T-helper 1 cell treated with Interleukin-12 subunit alpha and Interleukin-12 subunit beta and Interleukin-4 antibody, amounts not matched to agents 30 μg/mL and 1 μg/mL, for 36 hours (primary cell): ENCODE results near the gene S1PR3.

Experiments
- H3K27ac Mint-ChIP-seq: one replicate; pipeline ENCODE4 v1.8.0; 2021; ENCODE audit warnings: mild to moderate bottlenecking, mixed read lengths
- H3K27me3 Mint-ChIP-seq: one replicate; pipeline ENCODE4 v1.8.0; 2021; ENCODE audit warnings: low read depth, mixed read lengths
- H3K36me3 Mint-ChIP-seq: one replicate; pipeline ENCODE4 v1.8.0; 2021; ENCODE audit warnings: low read depth, mixed read lengths
- H3K4me1 Mint-ChIP-seq: one replicate; pipeline ENCODE4 v1.8.0; 2021; ENCODE audit warnings: low read depth, mixed read lengths
- H3K4me3 Mint-ChIP-seq: one replicate; pipeline ENCODE4 v1.8.0; 2021; ENCODE audit warnings: mild to moderate bottlenecking, moderate library complexity, mixed read lengths
- H3K9me3 Mint-ChIP-seq: one replicate; pipeline ENCODE4 v1.8.0; 2021; ENCODE audit warnings: mixed read lengths

The S1PR3 gene

DNA sequence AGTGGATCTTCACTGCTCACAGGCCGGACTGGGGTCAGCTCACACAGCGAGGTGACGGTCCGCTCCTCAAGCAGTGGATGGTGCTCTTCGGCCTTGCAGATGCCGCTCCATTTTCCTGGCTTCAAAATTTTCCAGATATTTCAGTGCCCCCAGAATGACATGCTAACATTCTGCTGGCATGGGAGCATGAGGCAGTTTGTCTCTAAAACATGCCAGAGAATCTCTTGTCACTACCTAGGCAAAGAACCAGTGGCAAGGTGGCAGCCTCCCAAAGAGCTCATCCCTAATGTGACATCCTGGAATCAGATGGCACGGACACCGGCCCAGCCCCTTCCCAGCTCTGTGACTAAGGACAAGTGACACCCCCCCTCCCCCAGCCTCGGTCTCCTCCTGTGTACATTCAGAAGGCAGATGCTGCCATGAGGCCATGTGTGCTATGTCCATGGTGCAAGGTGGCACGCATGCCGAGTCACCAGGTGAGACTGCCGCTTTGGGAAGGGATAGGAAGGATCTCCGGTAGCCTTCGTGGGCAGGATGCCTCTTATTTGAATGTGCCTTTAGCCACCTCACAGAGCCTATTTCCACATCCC lies 2.7 kb downstream of the S1PR3 start:
- H3K27me3 Mint-ChIP-seq, result peaks cover 43% of the 10 kb centered on the region
- no peak overlapping the region for H3K27ac Mint-ChIP-seq
- H3K9me3 Mint-ChIP-seq, result no peaks in the 10 kb centered on the region
- H3K4me1 Mint-ChIP-seq, result peaks cover 9% of the 10 kb centered on the region
- no peak overlapping the region for H3K4me3 Mint-ChIP-seq
- no peaks in the 10 kb centered on the region for H3K36me3 Mint-ChIP-seq

DNA sequence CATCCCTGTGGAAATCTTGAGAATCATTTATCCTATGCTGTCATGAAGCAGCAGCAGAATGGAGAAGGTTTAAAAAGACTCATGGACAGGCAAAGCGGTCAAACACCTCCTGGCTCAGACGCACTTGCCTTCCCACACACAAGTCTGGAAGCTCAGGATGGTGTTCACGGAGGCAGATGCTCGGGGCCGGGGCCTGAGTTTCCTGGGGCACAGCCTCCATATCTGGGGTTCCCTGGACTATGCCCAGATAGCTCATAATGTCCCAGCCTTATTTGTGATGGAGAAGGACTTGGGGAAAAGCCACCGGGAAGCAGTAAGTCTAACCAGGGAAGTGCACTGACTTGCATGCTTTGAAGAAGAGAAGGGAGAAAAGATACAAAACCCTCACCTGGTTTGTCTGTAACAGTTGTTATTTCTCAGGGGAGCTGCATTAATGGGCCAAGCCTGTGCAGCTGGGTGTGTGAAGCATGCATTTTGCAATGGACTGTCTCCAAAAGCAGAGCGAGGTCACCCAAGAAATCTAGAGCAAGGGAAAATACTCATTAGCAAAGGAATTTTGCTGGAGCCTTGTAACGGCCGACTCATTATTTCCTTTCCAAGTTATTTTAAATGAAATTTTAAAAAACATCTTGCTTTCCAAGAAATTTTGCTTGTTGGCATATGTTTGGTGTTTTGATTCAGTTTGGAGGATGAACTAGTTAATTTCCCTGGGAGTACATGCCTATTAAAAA lies 3.4 kb downstream of the S1PR3 start:
- Mint-ChIP-seq H3K27ac (no peak overlapping the region), H3K36me3 (no peaks in the 10 kb centered on the region), H3K4me3 (no peak overlapping the region), H3K9me3 (no peaks in the 10 kb centered on the region), H3K27me3 (peaks cover 38% of the 10 kb centered on the region), H3K4me1 (peaks cover 3% of the 10 kb centered on the region)

DNA sequence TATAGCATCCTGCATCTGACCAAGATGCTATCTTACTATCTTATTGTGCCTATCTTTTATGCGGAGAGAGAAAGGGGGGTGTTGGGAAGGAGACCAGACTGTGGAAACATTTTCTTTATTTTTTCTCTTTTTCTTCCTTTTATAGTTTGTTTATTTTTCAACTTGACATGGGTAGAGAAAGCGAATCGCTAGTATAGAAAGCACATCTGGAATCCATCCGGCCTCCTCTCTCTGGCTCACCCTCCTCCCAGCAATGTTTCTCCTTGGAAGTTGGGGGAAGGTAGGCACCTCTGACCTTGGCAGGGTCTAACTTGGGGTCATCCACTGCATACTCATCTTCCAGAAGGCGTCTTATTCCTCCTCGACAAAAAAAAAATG lies 3.9 kb downstream of the S1PR3 start:
- Mint-ChIP-seq H3K9me3 (no peaks in the 10 kb centered on the region), H3K27ac (no peak overlapping the region), H3K4me3 (no peak overlapping the region), H3K27me3 (peaks cover 34% of the 10 kb centered on the region), H3K4me1 (no peaks in the 10 kb centered on the region), H3K36me3 (no peaks in the 10 kb centered on the region)

DNA sequence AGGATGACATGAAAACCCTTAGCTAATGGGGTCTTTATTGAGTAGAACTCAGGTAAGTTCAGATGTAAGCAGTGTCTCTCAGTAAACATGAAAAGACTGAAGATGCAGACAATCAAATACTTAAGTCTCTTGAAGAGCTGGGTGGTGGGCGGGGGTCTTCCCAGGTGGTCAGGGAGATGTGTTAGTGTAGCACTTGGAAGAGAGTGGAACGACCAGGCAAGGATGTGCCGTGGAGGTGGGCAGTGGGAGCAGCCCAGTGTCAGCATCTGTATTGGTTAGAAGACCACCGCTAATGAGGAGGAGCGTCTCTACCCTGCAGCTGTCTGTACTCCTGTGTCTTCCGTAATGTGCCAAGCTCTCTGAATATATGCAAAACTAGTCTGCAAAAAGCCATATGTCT lies 4.4 kb downstream of the S1PR3 start:
- Mint-ChIP-seq H3K4me1 (no peaks in the 10 kb centered on the region), H3K27ac (no peak overlapping the region), H3K4me3 (no peak overlapping the region), H3K9me3 (no peaks in the 10 kb centered on the region), H3K27me3 (peaks cover 29% of the 10 kb centered on the region), H3K36me3 (no peaks in the 10 kb centered on the region)

DNA sequence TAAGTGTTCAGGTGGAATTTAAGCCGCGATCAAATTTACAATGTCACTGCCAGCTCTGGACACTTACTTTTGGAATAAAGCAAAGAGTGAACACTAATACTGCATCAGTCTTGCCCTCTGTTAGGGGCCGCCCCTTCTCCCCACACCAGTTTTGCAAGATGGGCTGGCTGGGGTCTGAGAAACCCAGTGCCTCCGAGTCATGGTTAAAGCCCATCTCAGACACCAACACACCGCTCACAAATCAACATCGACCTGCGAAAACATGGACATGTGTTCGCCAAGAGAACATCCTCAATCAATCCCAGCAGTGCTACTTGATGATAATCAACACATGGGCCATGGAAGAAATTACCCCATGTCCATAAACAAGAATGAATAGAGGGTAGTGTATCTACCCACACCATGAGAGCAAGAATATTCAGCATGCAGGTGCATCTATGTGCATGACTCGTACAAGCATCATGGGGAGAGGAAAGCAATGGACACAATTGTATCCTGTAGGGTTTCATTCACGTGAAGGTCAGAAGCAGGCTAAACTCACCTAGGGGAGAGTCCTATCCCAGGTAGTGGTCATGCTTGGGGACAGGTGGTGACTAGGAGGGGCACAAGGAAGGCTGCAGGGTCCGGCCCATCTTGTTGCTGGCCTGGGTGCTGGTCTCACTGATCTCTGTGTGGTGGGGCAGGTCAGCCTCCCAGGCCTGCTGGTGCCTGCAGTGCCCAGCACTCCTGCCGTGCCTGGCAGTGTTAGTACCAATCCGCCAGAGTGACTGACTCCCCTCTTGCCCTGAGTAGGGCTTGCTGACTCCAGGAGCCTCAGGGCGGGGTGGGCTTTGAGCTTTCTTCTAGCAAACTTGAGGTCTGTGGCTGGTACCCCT lies 5.0 kb downstream of the S1PR3 start:
- Mint-ChIP-seq H3K27me3 (peaks cover 27% of the 10 kb centered on the region), H3K4me1 (no peaks in the 10 kb centered on the region), H3K36me3 (no peaks in the 10 kb centered on the region), H3K4me3 (no peak overlapping the region), H3K27ac (no peak overlapping the region), H3K9me3 (no peaks in the 10 kb centered on the region)

DNA sequence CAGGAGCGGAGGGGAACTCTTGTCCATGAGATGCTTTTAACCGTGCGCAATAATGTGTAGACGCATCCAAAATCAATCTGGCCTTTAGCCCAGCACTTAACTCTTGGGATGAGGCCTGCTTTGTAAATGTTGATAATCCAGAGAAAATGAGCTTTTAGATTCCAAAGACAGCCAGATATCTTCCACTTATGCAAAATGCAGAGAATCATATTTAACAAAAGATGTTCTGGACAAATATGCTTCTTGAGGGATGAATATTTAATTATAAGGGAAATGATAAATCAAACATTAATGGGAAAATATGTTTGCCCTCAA lies 5.6 kb downstream of the S1PR3 start:
- no peaks in the 10 kb centered on the region for H3K9me3 Mint-ChIP-seq
- no peak overlapping the region for H3K4me3 Mint-ChIP-seq
- H3K27me3 Mint-ChIP-seq, result peaks cover 26% of the 10 kb centered on the region
- no peak overlapping the region for H3K27ac Mint-ChIP-seq
- no peaks in the 10 kb centered on the region for H3K36me3 Mint-ChIP-seq
- no peaks in the 10 kb centered on the region for H3K4me1 Mint-ChIP-seq

DNA sequence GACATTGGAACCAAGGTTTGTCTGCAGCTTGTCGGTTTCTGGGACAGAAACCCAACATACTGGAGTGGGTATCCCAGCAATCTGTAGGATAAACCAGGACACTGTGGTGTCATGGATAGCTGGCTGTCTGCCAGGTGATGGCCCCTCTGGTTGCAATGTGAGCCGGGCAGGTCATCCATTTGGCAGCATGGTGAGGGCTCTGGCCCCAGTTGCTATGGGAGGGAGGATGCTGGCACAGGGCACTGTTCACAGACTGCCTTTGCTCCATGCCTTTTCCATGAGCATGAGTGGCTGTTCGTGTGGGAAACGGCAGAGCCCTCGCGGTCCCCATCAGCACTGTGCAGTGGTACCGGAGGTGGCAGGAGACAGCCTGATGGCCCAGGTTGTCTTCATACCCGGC lies 6.4 kb downstream of the S1PR3 start:
- Mint-ChIP-seq H3K27ac (no peak overlapping the region), H3K9me3 (no peaks in the 10 kb centered on the region), H3K27me3 (peaks cover 21% of the 10 kb centered on the region), H3K36me3 (no peaks in the 10 kb centered on the region), H3K4me1 (no peaks in the 10 kb centered on the region), H3K4me3 (no peak overlapping the region)

DNA sequence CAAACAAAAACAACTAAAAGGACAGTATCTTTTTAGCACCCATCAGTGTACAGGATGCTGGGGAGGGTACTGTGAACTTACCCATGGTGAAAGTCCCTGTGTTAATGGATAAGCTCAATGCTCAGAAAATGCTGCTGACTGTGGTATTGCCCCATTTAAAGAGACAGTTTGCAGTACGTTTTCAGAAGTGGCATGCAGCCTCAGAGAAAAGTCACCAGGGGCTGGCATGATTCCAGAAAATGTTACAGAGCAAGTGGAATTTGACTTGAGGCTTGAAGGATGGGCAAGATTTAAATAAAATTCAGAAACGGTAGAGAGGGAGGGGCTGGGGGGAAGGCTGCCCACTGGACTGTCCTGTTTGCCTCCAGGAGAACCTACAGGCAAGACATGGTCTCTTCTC lies 7.2 kb downstream of the S1PR3 start:
- Mint-ChIP-seq H3K4me1 (no peaks in the 10 kb centered on the region), H3K36me3 (no peaks in the 10 kb centered on the region), H3K9me3 (no peaks in the 10 kb centered on the region), H3K27me3 (peaks cover 14% of the 10 kb centered on the region), H3K4me3 (no peak overlapping the region), H3K27ac (no peak overlapping the region)

DNA sequence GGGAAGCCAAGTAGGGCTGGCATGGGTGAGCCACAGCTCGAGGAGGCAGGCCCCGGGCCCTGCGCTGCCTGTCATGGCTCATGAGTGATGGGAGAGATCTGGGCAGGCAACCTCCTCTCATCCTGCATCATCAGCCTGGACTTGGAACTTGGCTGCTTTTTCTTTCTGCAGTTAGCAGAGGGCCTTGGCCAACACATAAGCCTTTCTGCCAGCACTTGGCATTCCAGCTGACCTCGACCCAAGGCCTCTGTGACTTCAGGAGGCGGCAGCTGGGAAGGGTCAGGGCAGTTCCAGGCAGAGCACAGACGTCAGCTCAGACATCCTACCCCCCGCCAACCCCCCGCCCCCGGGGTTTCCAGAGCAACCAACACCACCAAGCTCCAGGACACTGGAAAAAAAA lies 7.6 kb downstream of the S1PR3 start:
- H3K27me3 Mint-ChIP-seq, result peaks cover 10% of the 10 kb centered on the region
- no peaks in the 10 kb centered on the region for H3K36me3 Mint-ChIP-seq
- no peaks in the 10 kb centered on the region for H3K9me3 Mint-ChIP-seq
- no peak overlapping the region for H3K27ac Mint-ChIP-seq
- no peaks in the 10 kb centered on the region for H3K4me1 Mint-ChIP-seq
- H3K4me3 Mint-ChIP-seq, result no peak overlapping the region

DNA sequence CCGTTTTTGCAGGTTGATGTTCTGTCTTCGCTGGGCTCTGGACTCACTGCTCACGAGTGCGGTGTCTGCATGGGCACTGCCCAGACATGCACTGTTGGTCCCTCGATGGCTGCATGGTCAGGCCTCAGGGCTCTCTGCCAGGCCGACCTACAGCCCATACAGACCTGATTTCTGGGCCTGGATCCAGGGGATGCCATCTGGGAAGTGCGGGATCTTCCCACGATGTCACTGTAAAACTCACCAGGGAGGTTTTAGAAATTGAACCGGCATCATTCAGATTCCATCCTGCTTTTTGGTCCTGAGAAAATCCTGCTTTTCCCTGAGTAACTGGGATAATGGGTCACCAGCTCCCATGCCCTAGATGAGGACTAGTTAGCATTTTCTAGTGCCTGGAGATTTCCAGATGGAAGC lies 9.1 kb downstream of the S1PR3 start:
- Mint-ChIP-seq H3K9me3 (no peaks in the 10 kb centered on the region), H3K4me3 (no peak overlapping the region), H3K27me3 (peaks cover 4% of the 10 kb centered on the region), H3K27ac (no peak overlapping the region), H3K4me1 (no peaks in the 10 kb centered on the region), H3K36me3 (no peaks in the 10 kb centered on the region)

DNA sequence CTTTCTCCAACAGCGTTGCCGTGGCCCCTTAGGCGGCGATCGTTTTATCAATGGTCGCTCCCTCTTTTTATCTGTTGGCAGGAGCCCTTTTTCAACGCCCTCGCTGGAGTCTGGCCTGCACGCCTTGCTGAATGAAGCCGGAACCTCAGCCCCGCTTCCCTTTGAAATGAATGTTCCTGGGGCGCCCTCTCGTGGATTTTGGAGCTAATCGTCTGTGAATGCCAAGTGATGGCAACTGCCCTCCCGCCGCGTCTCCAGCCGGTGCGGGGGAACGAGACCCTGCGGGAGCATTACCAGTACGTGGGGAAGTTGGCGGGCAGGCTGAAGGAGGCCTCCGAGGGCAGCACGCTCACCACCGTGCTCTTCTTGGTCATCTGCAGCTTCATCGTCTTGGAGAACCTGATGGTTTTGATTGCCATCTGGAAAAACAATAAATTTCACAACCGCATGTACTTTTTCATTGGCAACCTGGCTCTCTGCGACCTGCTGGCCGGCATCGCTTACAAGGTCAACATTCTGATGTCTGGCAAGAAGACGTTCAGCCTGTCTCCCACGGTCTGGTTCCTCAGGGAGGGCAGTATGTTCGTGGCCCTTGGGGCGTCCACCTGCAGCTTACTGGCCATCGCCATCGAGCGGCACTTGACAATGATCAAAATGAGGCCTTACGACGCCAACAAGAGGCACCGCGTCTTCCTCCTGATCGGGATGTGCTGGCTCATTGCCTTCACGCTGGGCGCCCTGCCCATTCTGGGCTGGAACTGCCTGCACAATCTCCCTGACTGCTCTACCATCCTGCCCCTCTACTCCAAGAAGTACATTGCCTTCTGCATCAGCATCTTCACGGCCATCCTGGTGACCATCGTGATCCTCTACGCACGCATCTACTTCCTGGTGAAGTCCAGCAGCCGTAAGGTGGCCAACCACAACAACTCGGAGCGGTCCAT lies 10.0 kb downstream of the S1PR3 start:
- H3K27ac Mint-ChIP-seq, result no peak overlapping the region
- no peaks in the 10 kb centered on the region for H3K4me1 Mint-ChIP-seq
- H3K27me3 Mint-ChIP-seq, result peaks cover 7% of the 10 kb centered on the region
- no peaks in the 10 kb centered on the region for H3K9me3 Mint-ChIP-seq
- no peak overlapping the region for H3K4me3 Mint-ChIP-seq
- H3K36me3 Mint-ChIP-seq, result no peaks in the 10 kb centered on the region

DNA sequence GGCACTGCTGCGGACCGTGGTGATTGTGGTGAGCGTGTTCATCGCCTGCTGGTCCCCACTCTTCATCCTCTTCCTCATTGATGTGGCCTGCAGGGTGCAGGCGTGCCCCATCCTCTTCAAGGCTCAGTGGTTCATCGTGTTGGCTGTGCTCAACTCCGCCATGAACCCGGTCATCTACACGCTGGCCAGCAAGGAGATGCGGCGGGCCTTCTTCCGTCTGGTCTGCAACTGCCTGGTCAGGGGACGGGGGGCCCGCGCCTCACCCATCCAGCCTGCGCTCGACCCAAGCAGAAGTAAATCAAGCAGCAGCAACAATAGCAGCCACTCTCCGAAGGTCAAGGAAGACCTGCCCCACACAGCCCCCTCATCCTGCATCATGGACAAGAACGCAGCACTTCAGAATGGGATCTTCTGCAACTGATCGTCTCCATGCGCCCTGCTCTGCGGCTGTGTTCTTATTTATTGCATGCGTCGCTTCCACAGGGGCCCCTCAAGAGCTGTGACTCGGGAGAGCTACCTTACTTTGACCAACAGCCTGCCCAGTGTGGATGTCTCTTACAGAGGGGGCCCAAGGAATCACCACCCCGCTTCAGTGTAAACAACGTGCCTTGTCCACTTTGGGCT lies 10.8 kb downstream of the S1PR3 start:
- Mint-ChIP-seq H3K27me3 (peaks cover 7% of the 10 kb centered on the region), H3K36me3 (no peaks in the 10 kb centered on the region), H3K27ac (no peak overlapping the region), H3K4me1 (no peaks in the 10 kb centered on the region), H3K4me3 (no peak overlapping the region), H3K9me3 (no peaks in the 10 kb centered on the region)

DNA sequence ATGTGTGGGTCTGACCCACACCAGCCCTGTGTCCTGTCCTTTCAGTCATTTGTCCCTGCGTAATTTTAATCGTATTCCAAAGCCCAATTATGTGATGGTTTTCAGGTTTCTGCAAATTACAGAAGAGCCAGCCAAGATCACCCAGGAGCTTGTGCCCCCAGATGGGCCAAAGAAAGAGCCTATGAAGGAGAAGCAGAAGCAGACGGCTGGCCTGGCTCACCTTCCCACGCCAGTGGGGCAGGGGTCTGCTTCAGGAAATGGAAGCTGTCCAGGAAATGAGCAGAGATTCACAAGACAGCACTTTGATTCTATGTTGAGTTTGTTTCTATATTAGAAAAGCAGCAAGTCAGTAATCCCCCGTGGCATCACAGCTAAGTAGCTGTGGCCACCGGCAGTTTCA lies 11.7 kb downstream of the S1PR3 start:
- H3K9me3 Mint-ChIP-seq, result no peaks in the 10 kb centered on the region
- H3K27ac Mint-ChIP-seq, result no peak overlapping the region
- H3K4me3 Mint-ChIP-seq, result no peak overlapping the region
- peaks cover 7% of the 10 kb centered on the region for H3K27me3 Mint-ChIP-seq
- no peaks in the 10 kb centered on the region for H3K36me3 Mint-ChIP-seq
- no peaks in the 10 kb centered on the region for H3K4me1 Mint-ChIP-seq

DNA sequence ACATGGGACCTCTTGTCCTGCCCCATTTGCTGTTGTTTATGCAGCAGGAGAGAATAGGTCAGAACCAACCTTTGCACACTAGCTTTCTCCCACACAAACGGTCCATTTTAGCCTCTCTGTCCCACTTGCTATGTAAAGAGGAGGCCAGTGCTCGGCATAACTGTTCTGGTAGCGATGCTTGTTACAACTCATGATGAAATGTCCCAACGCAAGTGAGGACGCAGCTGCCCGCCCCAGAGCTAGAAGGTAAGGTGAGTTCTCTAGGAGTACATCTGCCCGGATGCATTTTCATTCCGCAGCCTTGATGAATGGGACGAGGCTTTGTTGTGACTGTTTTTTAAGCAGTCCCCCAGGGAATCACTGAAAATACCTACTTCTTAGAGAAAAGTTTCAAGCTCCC lies 14.1 kb downstream of the S1PR3 start:
- H3K27me3 Mint-ChIP-seq, result peaks cover 12% of the 10 kb centered on the region
- no peaks in the 10 kb centered on the region for H3K36me3 Mint-ChIP-seq
- H3K9me3 Mint-ChIP-seq, result no peaks in the 10 kb centered on the region

More for the DNA sequence above, 14.1 kb downstream of the S1PR3 start:
- Mint-ChIP-seq H3K4me3 (no peak overlapping the region), H3K27ac (no peak overlapping the region), H3K4me1 (no peaks in the 10 kb centered on the region)
